ENCODE results near the gene ESRP2. TPM values are rescaled to one million over a fixed set of nuclear protein-coding genes. Genes with fewer than 3 reads are reported as not detected.

The ESRP2 gene
- total RNA-seq (8.4 TPM), polyA plus RNA-seq (7.1 TPM)

DNA sequence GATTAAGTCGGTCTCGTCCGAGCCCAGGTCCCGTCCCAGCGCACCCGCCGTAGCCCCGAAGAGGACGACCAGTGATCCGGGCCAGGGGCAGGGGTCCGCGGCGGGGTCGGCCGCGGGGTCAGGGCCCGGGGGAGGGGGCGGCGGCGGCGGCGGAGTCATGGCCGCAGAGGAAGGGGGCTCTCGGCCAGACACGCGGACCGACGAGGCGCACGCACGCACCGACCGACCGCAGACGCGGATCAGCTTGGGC is at the start of gene ESRP2:
Gene ESRP2 (minus strand): TSS at position 241 of the 250 bp plus-strand sequence. CDS start 82 bp downstream, at position 159.
- Histone ChIP-seq H3K4me3 (ENCODE audit: low read depth, low read length) (peak within 1 kb of the TSS; percentile 45), H3K36me3 (ENCODE audit: insufficient read depth) (no peaks in the 10 kb centered on the region), H3K4me1 (ENCODE audit: insufficient read depth) (no peaks in the 10 kb centered on the region), H3K27ac (ENCODE audit: low read depth) (peak within 1 kb of the TSS; percentile 76)
- WGBS: 3% methylated on average over 36 of the region's 36 CpGs
- DNase-seq (ENCODE audit: extremely low spot score): no peak

DNA sequence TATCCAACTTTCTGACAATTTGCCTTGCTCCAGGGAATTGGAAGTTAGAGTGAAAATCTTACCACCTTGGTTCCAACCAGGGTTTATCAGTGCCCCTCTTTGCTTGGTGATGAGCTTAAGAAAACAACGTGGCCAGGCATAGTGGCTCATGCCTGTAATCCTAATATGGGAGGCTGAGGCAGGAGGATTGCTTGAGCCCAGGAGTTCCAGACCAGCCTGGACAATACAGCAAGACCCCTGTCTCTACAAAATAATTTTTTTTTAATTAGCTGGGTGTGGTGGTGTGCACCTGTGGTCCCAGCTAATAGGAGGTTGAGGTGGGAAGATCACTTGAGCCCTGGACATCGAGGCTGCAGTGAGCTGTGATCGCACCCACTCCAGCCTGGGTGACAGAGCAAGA is 49.8 kb upstream of the ESRP2 start:
- 90% methylated on average over 3 of the region's 3 CpGs for WGBS
- Histone ChIP-seq H3K36me3 (ENCODE audit: insufficient read depth) (no peaks in the 10 kb centered on the region), H3K27ac (ENCODE audit: low read depth) (no peak overlapping the region), H3K4me1 (ENCODE audit: insufficient read depth) (no peaks in the 10 kb centered on the region), H3K4me3 (ENCODE audit: low read depth, low read length) (no peak overlapping the region)
- DNase-seq (ENCODE audit: extremely low spot score): no peak

DNA sequence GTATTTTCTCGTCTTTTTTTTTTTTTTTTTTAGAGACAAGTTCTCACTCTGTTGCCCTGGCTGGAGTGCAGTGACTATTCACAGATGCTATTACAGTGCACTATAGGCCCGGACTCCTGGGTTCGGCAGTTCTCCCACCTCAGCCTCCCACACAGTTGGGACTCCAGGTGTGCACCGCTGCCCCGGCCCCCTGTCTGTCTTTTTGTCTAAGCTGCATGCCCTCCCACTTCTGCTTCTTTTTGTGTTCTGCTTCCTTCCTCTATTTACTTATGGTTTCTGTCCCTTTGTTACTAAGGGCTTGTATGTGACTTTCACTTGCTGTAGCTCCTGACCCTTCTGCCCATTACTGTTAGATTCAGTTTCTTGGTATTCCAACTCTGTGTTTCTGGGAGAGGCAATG is 48.9 kb upstream of the ESRP2 start:
- no peak overlapping the region for H3K27ac ChIP-seq (ENCODE audit: low read depth)
- no peaks in the 10 kb centered on the region for H3K4me1 ChIP-seq (ENCODE audit: insufficient read depth)
- 70% methylated on average over 5 of the region's 5 CpGs for WGBS
- no peak overlapping the region for H3K4me3 ChIP-seq (ENCODE audit: low read depth, low read length)
- no peak for DNase-seq (ENCODE audit: extremely low spot score)
- no peaks in the 10 kb centered on the region for H3K36me3 ChIP-seq (ENCODE audit: insufficient read depth)

DNA sequence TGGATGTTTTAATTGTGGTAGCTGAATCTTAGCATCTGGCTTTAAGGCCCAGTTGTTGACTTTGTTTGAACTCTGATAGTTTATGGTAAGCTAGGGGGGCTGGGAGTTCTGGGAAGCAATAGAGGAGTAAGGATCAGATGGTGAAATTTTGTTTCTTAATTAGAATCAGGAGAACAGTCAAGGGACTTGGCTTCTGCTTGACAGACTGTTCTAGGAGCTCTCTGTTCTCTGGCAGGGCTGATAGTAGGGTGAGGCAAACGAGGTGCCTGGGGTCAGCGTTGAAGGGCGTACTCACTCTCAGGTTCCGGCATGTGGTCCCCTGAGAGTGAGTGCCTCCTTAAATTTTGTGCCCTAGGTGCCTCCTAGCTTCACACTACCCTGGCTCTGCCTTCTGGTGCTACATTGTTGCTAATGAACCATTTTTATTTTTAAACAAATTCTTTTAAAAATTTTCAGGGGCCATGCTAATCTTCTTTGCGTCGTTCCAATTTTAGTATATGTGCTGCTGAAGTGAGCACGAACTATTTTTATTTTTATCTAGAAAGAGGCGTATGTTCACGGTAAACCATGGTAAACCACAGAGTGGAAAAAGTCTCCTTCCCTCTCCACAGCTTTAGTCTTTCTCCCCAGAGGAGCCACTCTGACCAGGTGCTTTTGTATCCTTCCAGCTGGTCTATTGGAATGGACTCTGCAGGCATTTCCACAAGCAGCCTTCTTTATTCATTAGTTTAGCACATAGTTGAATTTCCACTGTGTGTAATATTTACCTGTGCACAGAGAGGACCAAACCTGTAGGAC is 48.1 kb upstream of the ESRP2 start:
- no peak overlapping the region for H3K4me3 ChIP-seq (ENCODE audit: low read depth, low read length)
- no peaks in the 10 kb centered on the region for H3K36me3 ChIP-seq (ENCODE audit: insufficient read depth)
- H3K4me1 ChIP-seq (ENCODE audit: insufficient read depth): no peaks in the 10 kb centered on the region
- 77% methylated on average over 9 of the region's 9 CpGs for WGBS
- no peak for DNase-seq (ENCODE audit: extremely low spot score)
- no peak overlapping the region for H3K27ac ChIP-seq (ENCODE audit: low read depth)

DNA sequence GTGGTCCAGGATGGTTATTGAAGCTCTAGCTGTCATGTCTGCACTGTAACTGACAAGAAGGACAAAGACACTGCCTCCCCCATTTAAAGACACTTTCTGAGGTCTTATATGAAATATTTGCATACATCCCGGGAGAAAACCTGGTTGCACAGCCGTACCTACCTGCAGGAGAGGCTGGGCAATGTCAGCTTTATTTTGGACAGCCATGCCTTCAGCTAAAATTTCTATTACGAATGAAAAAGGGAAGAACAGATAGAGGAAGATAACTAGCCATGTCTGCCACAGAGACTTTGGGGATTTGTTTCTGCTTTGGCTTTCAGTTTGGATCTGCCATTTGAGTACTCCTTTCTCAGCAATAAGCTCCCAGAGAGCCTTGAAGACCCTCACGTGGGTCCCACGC is 47.4 kb upstream of the ESRP2 start:
- Histone ChIP-seq H3K4me1 (ENCODE audit: insufficient read depth) (no peaks in the 10 kb centered on the region), H3K4me3 (ENCODE audit: low read depth, low read length) (no peak overlapping the region), H3K27ac (ENCODE audit: low read depth) (no peak overlapping the region), H3K36me3 (ENCODE audit: insufficient read depth) (no peaks in the 10 kb centered on the region)
- DNase-seq (ENCODE audit: extremely low spot score): no peak
- 76% methylated on average over 5 of the region's 5 CpGs for WGBS

DNA sequence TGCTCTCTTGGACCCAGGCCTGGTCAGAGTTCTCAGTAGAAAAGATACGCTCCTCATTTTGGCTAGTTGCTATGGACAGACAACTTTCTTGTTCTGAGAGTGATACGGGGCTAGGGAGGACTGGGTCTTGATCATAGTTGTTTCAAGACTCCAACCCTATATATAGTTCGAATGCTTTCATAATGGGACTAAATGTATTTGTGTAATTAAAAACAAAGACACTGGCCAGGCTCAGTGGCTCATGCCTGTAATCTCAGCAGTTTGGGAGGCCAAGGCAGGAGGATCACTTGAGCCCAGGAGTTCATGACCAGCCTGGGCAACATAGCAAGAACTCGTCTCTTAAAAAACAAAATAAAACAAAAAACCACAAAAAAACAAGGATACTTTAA is 46.1 kb upstream of the ESRP2 start:
- WGBS: 88% methylated on average over 4 of the region's 4 CpGs
- no peaks in the 10 kb centered on the region for H3K4me1 ChIP-seq (ENCODE audit: insufficient read depth)
- no peak overlapping the region for H3K27ac ChIP-seq (ENCODE audit: low read depth)
- no peak overlapping the region for H3K4me3 ChIP-seq (ENCODE audit: low read depth, low read length)
- H3K36me3 ChIP-seq (ENCODE audit: insufficient read depth): no peaks in the 10 kb centered on the region
- no peak for DNase-seq (ENCODE audit: extremely low spot score)

DNA sequence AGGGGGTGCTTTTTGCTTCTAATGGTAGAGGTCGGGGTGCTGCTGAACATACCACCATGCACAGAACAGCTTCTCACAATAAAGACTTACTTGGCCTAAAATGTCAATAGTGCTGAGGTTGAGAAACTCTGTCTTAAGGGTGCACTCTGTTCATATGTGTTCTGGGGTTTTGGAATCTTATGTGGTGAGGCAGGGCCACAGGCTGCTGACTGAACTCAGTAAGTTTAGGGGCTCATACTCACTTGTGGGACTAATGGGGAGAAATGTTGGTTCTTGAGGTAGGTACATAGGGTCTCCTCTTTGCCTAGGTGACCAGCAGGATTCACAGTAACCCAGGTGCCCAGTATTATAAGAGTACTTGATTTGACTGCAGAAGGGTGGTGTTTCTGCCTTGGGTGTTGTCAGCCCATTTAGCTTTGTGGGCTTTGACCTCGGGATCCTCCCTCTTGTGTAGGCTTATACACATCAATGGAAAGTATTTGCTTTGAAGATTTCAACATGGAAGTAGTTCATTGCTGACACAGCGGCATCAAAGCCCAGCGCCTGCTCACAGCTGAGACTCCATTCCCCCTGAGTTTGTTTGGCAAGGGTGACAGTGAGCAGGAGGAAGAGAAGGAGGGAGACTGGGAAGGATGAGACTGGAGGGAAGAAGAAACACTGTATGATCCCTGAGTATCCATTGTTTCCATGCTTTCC is 45.6 kb upstream of the ESRP2 start:
- Histone ChIP-seq H3K4me1 (ENCODE audit: insufficient read depth) (no peaks in the 10 kb centered on the region), H3K36me3 (ENCODE audit: insufficient read depth) (no peaks in the 10 kb centered on the region), H3K4me3 (ENCODE audit: low read depth, low read length) (no peak overlapping the region), H3K27ac (ENCODE audit: low read depth) (no peak overlapping the region)
- 91% methylated on average over 4 of the region's 4 CpGs for WGBS
- no peak for DNase-seq (ENCODE audit: extremely low spot score)

DNA sequence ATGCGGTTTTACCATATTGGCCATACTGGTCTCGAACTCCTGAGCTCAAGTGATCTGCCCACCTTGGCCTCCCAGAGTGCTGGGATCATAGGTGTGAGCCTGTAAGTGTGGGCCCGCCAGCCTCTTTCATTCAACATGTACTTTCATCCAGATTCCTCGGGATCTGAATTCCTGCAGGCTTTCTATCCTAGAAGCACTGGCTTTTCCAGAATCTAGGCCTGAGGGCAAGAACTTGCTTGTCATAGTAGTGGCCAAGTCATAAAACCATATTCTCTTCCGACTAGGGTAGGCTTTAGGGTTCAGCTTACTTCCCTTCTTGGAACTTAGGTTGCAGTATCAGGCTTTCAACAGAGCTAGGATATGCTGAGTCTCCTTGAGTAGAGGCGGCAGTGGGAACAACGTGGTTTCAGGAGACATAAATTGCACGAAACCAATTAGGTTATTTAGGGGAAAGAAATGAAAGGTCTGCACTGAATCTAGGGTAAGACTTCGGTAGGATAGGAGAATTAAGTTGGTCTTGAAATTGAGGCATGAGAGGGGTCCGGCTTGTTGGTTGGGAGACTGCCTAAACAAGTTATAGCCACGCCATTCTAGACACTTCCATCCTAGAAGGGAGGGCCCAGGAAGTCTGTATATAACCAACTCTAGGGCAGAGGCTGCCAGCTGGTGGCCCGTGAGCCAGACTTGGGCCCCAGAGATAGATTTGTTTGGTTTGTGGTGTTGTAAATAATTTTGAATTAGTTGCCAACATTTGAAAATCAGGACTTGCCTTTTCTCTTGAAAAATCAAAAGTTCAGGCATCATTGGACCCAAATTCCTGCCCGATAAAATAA is 44.0 kb upstream of the ESRP2 start:
- Histone ChIP-seq H3K4me3 (ENCODE audit: low read depth, low read length) (no peak overlapping the region), H3K36me3 (ENCODE audit: insufficient read depth) (no peaks in the 10 kb centered on the region), H3K4me1 (ENCODE audit: insufficient read depth) (no peaks in the 10 kb centered on the region), H3K27ac (ENCODE audit: low read depth) (no peak overlapping the region)
- whole genome bisulfite sequencing: 90% methylated on average over 13 of the region's 13 CpGs
- DNase-seq (ENCODE audit: extremely low spot score): no peak

DNA sequence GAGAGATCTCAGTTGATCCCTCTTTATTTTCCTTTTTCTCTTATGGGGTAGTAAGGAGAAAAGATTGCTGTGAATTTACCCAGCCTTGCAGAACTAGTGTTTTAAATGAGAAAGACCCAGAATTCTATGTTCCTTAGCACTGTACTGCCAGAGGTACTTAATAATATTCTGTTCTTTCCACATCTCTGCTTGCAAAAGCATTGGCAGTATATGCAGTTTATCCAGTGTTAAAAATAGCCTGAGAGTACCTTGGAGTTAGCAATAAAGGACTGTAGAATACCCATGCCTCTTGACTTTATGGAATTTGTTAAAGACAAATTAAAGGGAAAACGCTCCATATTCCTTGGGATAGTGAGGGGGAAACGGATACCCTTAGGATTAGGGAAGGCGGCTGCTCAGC is 40.3 kb upstream of the ESRP2 start:
- WGBS: 59% methylated on average over 3 of the region's 3 CpGs
- Histone ChIP-seq H3K27ac (ENCODE audit: low read depth) (no peak overlapping the region), H3K4me3 (ENCODE audit: low read depth, low read length) (no peak overlapping the region), H3K4me1 (ENCODE audit: insufficient read depth) (no peaks in the 10 kb centered on the region), H3K36me3 (ENCODE audit: insufficient read depth) (no peaks in the 10 kb centered on the region)
- no peak for DNase-seq (ENCODE audit: extremely low spot score)

DNA sequence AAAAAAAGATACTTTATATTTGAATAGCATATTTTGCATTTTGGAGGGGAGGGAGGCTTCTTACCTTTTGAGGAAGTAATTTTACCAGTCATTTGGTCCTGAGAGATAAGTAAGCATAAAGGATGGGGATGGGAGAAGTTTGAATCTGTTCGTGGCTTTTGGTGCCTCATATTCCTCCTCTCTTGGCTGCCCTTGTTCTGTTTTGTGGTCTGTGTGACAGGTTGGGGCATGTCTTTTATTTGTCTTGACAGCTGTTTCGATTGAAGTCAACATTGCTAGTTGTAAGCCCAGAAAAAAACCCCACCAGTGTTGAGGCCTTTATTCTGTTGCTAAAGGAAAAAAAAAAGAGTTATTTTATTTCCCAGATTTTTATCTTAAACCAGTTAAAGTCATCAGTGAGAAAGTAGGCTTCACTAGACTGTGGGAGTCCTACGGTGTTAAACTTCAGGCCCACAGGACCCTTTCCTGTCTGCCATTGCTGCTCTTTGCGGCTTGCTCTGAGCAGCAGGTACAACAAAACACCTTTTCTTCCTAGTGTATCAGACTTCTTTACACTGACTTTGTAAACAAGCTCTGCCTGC is 39.8 kb upstream of the ESRP2 start:
- H3K36me3 ChIP-seq (ENCODE audit: insufficient read depth): no peaks in the 10 kb centered on the region
- no peak overlapping the region for H3K4me3 ChIP-seq (ENCODE audit: low read depth, low read length)
- no peak overlapping the region for H3K27ac ChIP-seq (ENCODE audit: low read depth)
- peak; percentile 66 for DNase-seq (ENCODE audit: extremely low spot score)
- 55% methylated on average over 4 of the region's 4 CpGs for WGBS
- no peaks in the 10 kb centered on the region for H3K4me1 ChIP-seq (ENCODE audit: insufficient read depth)

DNA sequence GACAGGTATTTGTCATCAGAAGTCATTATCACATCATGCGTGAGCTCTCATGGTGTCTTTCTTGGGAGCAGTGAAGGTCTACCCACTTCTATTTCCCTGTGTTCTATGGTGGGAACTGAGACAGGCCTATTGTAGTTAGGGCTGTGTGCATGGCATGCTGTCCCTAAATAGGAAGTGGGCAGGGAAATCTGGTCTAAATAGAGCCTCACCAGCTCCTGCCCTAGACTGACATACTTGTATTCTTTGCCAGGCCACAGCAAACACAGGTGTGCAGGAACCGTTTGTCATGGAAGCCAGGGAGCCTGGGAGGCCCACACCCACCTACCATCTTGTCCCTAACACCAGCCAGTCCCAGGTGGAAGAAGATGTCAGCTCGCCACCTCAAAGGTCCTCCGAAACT is 38.5 kb upstream of the ESRP2 start:
- Histone ChIP-seq H3K4me3 (ENCODE audit: low read depth, low read length) (no peak overlapping the region), H3K36me3 (ENCODE audit: insufficient read depth) (no peaks in the 10 kb centered on the region), H3K4me1 (ENCODE audit: insufficient read depth) (no peaks in the 10 kb centered on the region), H3K27ac (ENCODE audit: low read depth) (no peak overlapping the region)
- DNase-seq (ENCODE audit: extremely low spot score): no peak
- WGBS: 92% methylated on average over 4 of the region's 4 CpGs

DNA sequence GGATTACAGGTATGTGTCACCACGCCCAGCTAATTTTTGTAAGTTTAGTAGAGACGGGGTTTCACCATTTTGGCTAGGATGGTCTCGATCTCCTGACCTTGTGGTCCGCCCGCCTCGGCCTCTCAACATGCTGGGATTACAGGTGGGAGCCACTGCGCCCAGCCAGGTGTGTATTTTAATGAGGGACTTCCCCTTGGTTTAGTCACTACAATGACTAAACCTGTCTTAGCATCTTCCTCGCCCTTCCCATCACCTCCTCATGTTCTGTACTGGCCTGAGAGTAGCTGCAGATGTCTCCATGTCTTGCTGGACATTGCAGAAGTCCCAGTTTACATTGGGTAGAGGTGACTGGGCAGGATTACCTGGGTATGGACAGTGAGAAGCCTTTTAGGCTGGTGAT is 38.0 kb upstream of the ESRP2 start:
- 95% methylated on average over 8 of the region's 8 CpGs for whole genome bisulfite sequencing
- Histone ChIP-seq H3K27ac (ENCODE audit: low read depth) (no peak overlapping the region), H3K36me3 (ENCODE audit: insufficient read depth) (no peaks in the 10 kb centered on the region), H3K4me3 (ENCODE audit: low read depth, low read length) (no peak overlapping the region), H3K4me1 (ENCODE audit: insufficient read depth) (no peaks in the 10 kb centered on the region)
- no peak for DNase-seq (ENCODE audit: extremely low spot score)

DNA sequence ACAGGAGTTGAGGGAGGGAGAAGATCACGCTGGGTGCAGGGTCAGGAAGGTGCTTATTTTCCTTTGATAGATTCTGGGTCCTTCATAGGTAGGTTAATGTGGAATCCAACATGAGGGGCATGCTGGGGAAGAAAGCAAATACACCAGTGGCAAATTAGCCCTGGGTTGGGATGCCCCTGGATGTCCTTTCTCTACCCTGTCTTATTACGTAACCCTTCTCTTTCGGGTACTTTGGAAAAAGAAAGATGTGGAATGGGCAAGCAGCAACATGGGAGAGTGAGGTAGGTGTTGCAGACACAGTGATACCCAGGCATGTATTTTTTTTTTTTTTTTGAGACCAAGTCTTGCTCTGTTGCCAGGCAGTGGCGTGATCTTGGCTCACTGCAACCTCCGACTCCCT is 37.5 kb upstream of the ESRP2 start:
- H3K4me3 ChIP-seq (ENCODE audit: low read depth, low read length): no peak overlapping the region
- no peak for DNase-seq (ENCODE audit: extremely low spot score)
- WGBS: 96% methylated on average over 5 of the region's 5 CpGs
- H3K4me1 ChIP-seq (ENCODE audit: insufficient read depth): no peaks in the 10 kb centered on the region
- no peak overlapping the region for H3K27ac ChIP-seq (ENCODE audit: low read depth)
- H3K36me3 ChIP-seq (ENCODE audit: insufficient read depth): no peaks in the 10 kb centered on the region
